ENCODE results near the gene GABBR2. TPM values are rescaled to one million over a fixed set of nuclear protein-coding genes. Genes with fewer than 3 reads are reported as not detected.

Gene GABBR2
- polyA plus RNA-seq, 1 of the 3 experiments (the other 2 are of a cell fraction) = not detected

DNA sequence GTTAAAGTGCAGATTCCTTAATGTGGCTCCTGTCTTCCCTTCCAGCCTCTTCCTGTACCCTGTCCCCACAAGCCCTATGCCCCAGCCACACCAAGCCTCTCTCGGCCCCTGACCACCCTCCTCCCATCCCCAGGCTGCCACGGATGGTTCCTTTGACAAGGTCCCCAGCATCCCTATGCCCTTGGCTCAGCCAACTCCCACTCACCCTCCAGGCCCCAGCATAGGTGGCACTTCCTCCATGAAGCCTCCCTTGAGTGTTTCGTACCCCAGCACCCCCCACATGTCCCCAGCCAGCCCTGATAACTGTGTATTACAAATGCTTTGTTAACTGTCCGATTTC is 337.8 kb downstream of the GABBR2 start (continued):
- no peak for TF ChIP-seq FOSL2 (IDR thresholded peaks at IDR 0.05; ENCODE audit: borderline replicate concordance, low read depth)

DNA sequence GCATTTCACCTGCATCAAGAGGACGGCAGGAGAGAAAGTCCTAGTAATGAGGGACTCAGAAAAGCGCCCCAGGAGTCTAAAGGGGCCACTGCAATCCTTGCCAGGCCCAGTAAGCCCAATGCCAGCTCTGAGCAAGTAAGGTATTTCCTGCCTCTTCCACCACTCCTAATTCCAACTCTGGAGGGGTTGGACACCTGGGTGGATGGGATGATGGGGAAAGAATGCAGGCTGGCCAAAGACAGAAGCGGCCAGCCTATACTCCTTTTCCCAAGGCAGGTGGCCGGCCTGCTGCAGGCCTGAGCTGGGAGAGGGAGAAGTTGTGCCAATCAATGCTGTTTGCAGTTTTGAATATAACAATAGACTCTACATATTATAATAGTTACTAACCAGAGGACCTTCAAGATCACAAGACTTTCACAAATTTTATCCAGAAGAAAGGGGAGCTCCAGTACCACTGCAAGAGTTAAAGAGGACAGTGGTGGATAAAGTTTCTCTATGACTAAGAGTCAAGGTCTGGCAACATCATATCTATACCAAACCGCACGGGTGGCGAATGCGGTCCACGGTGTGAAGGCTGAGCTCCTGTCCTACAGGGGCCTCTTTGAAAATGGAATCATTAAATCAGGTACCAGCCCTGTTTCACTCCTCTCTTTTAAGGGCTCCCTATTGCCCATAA is 338.3 kb downstream of the GABBR2 start:
- CTCF ChIA-PET = interaction anchor here (0.8 to 1.3 kb wide), 3 partner anchors 55 to 406 kb away, joined by 3 to 4 read pairs (median 3); no protein-coding TSS in a partner anchor
- Histone ChIP-seq H3K9me3 (no peaks in the 10 kb centered on the region), H3K27ac (ENCODE audit: low read depth in 2 of 2, low read length in 1 of 2) (no peak overlapping the region), H3K4me2 (no peak overlapping the region), H3K4me3 (ENCODE audit: low read depth in 2 of 2, low read length in 1 of 2) (no peak overlapping the region), H3K4me1 (ENCODE audit: control insufficient read depth in 1 of 2, insufficient read depth in 2 of 2, low read depth in 1 of 2, low read length in 1 of 2) (peaks cover 3 to 8% of the 10 kb centered on the region in 2 experiments; a peak in 2 of 4 replicates), H3K79me2 (ENCODE audit: insufficient read depth) (no peaks in the 10 kb centered on the region), H3F3A (replicated peaks; ENCODE audit: insufficient read depth) (peaks cover 12% of the 10 kb centered on the region), H4K20me1 (ENCODE audit: insufficient read depth) (no peaks in the 10 kb centered on the region), H2AFZ (ENCODE audit: low read depth) (no peak overlapping the region), H3K36me3 (replicated peaks in 1 of 2; ENCODE audit: control insufficient read depth in 1 of 2, insufficient read depth in 2 of 2, low read length in 1 of 2) (no peaks in the 10 kb centered on the region), H3K9ac (no peak overlapping the region), H3K9me2 (no peaks in the 10 kb centered on the region), H3K27me3 (ENCODE audit: insufficient read depth) (no peaks in the 10 kb centered on the region)
- TF ChIP-seq TCF12 (IDR thresholded peaks at IDR 0.05) = no peak
- no peak for TF ChIP-seq NRF1 (IDR thresholded peaks at IDR 0.05; ENCODE audit: low read depth, low read length)
- TF ChIP-seq CHD2 (IDR thresholded peaks at IDR 0.05; ENCODE audit: low read length, partially characterized antibody) = no peak
- TF ChIP-seq EZH2phosphoT487 (IDR thresholded peaks at IDR 0.05; ENCODE audit: borderline replicate concordance, low read depth) = no peak
- no peak for TF ChIP-seq MXI1 (IDR thresholded peaks at IDR 0.05; ENCODE audit: low read depth, low read length)
- no peak for TF ChIP-seq GABPA (IDR thresholded peaks at IDR 0.05; ENCODE audit: low read depth)
- no peak for TF ChIP-seq EP300 (IDR thresholded peaks at IDR 0.05; ENCODE audit: borderline replicate concordance in 1 of 2, low read depth in 1 of 2, low read length in 1 of 2)
- TF ChIP-seq, protein P1, sequence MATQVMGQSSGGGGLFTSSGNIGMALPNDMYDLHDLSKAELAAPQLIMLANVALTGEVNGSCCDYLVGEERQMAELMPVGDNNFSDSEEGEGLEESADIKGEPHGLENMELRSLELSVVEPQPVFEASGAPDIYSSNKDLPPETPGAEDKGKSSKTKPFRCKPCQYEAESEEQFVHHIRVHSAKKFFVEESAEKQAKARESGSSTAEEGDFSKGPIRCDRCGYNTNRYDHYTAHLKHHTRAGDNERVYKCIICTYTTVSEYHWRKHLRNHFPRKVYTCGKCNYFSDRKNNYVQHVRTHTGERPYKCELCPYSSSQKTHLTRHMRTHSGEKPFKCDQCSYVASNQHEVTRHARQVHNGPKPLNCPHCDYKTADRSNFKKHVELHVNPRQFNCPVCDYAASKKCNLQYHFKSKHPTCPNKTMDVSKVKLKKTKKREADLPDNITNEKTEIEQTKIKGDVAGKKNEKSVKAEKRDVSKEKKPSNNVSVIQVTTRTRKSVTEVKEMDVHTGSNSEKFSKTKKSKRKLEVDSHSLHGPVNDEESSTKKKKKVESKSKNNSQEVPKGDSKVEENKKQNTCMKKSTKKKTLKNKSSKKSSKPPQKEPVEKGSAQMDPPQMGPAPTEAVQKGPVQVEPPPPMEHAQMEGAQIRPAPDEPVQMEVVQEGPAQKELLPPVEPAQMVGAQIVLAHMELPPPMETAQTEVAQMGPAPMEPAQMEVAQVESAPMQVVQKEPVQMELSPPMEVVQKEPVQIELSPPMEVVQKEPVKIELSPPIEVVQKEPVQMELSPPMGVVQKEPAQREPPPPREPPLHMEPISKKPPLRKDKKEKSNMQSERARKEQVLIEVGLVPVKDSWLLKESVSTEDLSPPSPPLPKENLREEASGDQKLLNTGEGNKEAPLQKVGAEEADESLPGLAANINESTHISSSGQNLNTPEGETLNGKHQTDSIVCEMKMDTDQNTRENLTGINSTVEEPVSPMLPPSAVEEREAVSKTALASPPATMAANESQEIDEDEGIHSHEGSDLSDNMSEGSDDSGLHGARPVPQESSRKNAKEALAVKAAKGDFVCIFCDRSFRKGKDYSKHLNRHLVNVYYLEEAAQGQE (IDR thresholded peaks at IDR 0.05; ENCODE audit: low read depth, low read length) = no peak
- TF ChIP-seq RAD21 (IDR thresholded peaks at IDR 0.05; ENCODE audit: low read length) = no peak
- TF ChIP-seq RFX5 (IDR thresholded peaks at IDR 0.05; ENCODE audit: low read length) = no peak
- TF ChIP-seq, protein P2, sequence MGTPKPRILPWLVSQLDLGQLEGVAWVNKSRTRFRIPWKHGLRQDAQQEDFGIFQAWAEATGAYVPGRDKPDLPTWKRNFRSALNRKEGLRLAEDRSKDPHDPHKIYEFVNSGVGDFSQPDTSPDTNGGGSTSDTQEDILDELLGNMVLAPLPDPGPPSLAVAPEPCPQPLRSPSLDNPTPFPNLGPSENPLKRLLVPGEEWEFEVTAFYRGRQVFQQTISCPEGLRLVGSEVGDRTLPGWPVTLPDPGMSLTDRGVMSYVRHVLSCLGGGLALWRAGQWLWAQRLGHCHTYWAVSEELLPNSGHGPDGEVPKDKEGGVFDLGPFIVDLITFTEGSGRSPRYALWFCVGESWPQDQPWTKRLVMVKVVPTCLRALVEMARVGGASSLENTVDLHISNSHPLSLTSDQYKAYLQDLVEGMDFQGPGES (IDR thresholded peaks at IDR 0.05; ENCODE audit: low read depth, low read length) = no peak
- no peak for TF ChIP-seq ELF1 (IDR thresholded peaks at IDR 0.05)
- TF ChIP-seq NFIC (IDR thresholded peaks at IDR 0.05; ENCODE audit: borderline replicate concordance) = no peak
- no peak for TF ChIP-seq MEF2A (IDR thresholded peaks at IDR 0.05; ENCODE audit: borderline replicate concordance, low read depth)
- DNase-seq = no peak
- POLR2A ChIA-PET = no interaction called here
- 70% methylated on average over 9 of the region's 9 CpGs for WGBS (ENCODE audit: low lambda C conversion rate)
